Stomach (tissue), 9 donors: ENCODE data around the gene RAB3B. TPM values are rescaled to one million over a fixed set of nuclear protein-coding genes. Genes with fewer than 3 reads are reported as not detected.
A peak's percentile ranks its signal among the peaks of the same experiment; 100 is the strongest.

Source experiments
- DNase-seq, 2 donors: peaks; one replicate each; pipeline versions ENCODE4 v3.0.0 to v3.0.0-alpha.2; 2013 to 2019
- H3K27ac ChIP-seq, 5 donors: fragments of 200-600 bp in 4 of 5; sonication (generic) in 4 of 5; one replicate each; pipeline ENCODE4 v1.5.1; 2013 to 2019; ENCODE audit warnings: mild to moderate bottlenecking in 1 of 5, moderate library complexity in 1 of 5
- H3K27me3 ChIP-seq, 3 donors: fragments of 200-600 bp; sonication (generic); one replicate each; pipeline ENCODE4 v1.5.1; 2017 to 2019; ENCODE audit warnings: mixed run types in 1 of 3
- H3K36me3 ChIP-seq, 4 donors: fragments of 200-600 bp; sonication (generic); 1 replicate in 3 of 4; 2 replicates in 1 of 4; pipeline ENCODE4 v1.5.1; 2016 to 2019
- H3K4me1 ChIP-seq, 4 donors: fragments of 200-600 bp; sonication (generic); one replicate each; pipeline ENCODE4 v1.5.1; 2016 to 2019
- H3K4me3 ChIP-seq, 4 donors: fragments of 200-600 bp; sonication (generic) in 3 of 4; one replicate each; pipeline ENCODE4 v1.5.1; 2016 to 2019; ENCODE audit warnings: mild to moderate bottlenecking in 1 of 4
- H3K9me3 ChIP-seq, 4 donors: fragments of 200-600 bp; sonication (generic); one replicate each; pipeline ENCODE4 v1.5.1; 2016 to 2019
- CTCF ChIP-seq, 7 experiments: fragments of 450-650 bp in 4 of 7; fragments of 200-600 bp in 3 of 7; sonication (generic) in 3 of 7; IDR thresholded peaks; one replicate each; pipeline ENCODE4 v1.5.1; 2016 to 2019; ENCODE audit warnings: antibody characterized with exemption in 7 of 7, control low read depth in 2 of 7, mild to moderate bottlenecking in 1 of 7
- EP300 ChIP-seq: sonication (generic); formaldehyde crosslinking; IDR thresholded peaks from one replicate; pipeline ENCODE4 v1.6.1; 2017; ENCODE audit warnings: antibody characterized with exemption
- POLR2A ChIP-seq, 4 donors: fragments of 450-650 bp; IDR thresholded peaks; one replicate each; pipeline ENCODE4 v1.6.1; 2016; ENCODE audit warnings: antibody characterized with exemption in 4 of 4, control low read depth in 2 of 4, mild to moderate bottlenecking in 1 of 4, moderate library complexity in 1 of 4
- POLR2AphosphoS5 ChIP-seq, 3 donors: sonication (generic); formaldehyde crosslinking; IDR thresholded peaks; one replicate each; pipeline ENCODE4 v1.6.1; 2016; ENCODE audit warnings: antibody characterized with exemption in 3 of 3
- WGBS, 5 donors: extraction: QIAGEN DNeasy Blood & Tissue Kit in 3 of 5; methylation state at CpG; one replicate each; pipeline versions ENCODE4 v1.1.5 to v1.1.7; 2013 to 2018; 5-methylcytosine and 5-hydroxymethylcytosine counted together
- intact Hi-C: fragments of 100-400 bp; cut with DNase I; formaldehyde crosslinking; loops from one replicate; pipeline ENCODE4 v1.15.1; 2023; ENCODE audit warnings: low total_unique reads
- polyA plus RNA-seq, 3 donors: library from polyadenylated mRNA; stranded (reverse); fragments of 200-250 nt; gene quantifications; one replicate each; pipeline ENCODE4 v1.2.3, GENCODE V29; 2013
- total RNA-seq, 5 donors: library from RNA; depleted of rRNA; stranded (reverse); fragments of >200 nt; gene quantifications; one replicate each; pipeline versions ENCODE4 v1.1.0 to v1.2.3, GENCODE V29; 2014 to 2016
- donor health status: healthy with polysubstance abuse.
- donor health status: Bipolar disorder and iron deficiency.
- donor health status: healthy.

RAB3B gene
- total and polyA plus RNA-seq, 8 donors, result under 0.01 to 2.2 (median 0.14) TPM; not detected in 1

- 20 to 63% (median 41%) methylated on average over 1 of the region's 1 CpG for WGBS, 5 donors
Observed at GRCh38 chr1:52028328-52028727, 37.8 kb upstream of the RAB3B start.

GRCh38 chr1:52026278-52026677, 35.8 kb upstream of the RAB3B start:
- Histone ChIP-seq H3K4me3 (no peak overlapping the region), H3K9me3 (no peaks in the 10 kb centered on the region), H3K36me3 (peaks cover 26 to 65% (median 53%) of the 10 kb centered on the region in 4 donors), H3K4me1 (peaks cover 13 to 32% (median 28%) of the 10 kb centered on the region in 4 donors), H3K27ac (no peak overlapping the region), H3K27me3 (no peaks in the 10 kb centered on the region)
- WGBS, 5 donors, result 96 to 100% (median 98%) methylated on average over 2 of the region's 2 CpGs
- intact Hi-C loops, result no loop called here
- DNase-seq, result no peak
- TF ChIP-seq EP300, result no peak
- no peak for TF ChIP-seq CTCF (IDR thresholded peaks at IDR 0.05)
- no peak for TF ChIP-seq POLR2A (IDR thresholded peaks at IDR 0.05)
- TF ChIP-seq POLR2AphosphoS5 (IDR thresholded peaks at IDR 0.05), result no peak

More at GRCh38 chr1:52028328-52028727, 37.8 kb upstream of the RAB3B start:
- H3K4me1 ChIP-seq, result peaks cover 29 to 49% (median 44%) of the 10 kb centered on the region in 4 donors
- no peak for TF ChIP-seq POLR2AphosphoS5 (IDR thresholded peaks at IDR 0.05)
- H3K4me3 ChIP-seq, result no peak overlapping the region
- peaks cover 14 to 45% (median 33%) of the 10 kb centered on the region in 4 donors for H3K36me3 ChIP-seq
- H3K9me3 ChIP-seq, result no peaks in the 10 kb centered on the region
- no peaks in the 10 kb centered on the region for H3K27me3 ChIP-seq
- H3K27ac ChIP-seq, result peak overlapping the region in 4 of 5 donors; percentile 46 to 57 (median 53)
- DNase-seq, result peak in 1 of 2 donors; percentile 48
- intact Hi-C loops, result no loop called here

- DNase-seq, result no peak
- no peaks in the 10 kb centered on the region for H3K4me1 ChIP-seq
- H3K27ac ChIP-seq, result no peak overlapping the region
- no peaks in the 10 kb centered on the region for H3K9me3 ChIP-seq
- no peak for TF ChIP-seq EP300
- TF ChIP-seq CTCF (IDR thresholded peaks at IDR 0.05), result no peak
- no peak for TF ChIP-seq POLR2A (IDR thresholded peaks at IDR 0.05)
- TF ChIP-seq POLR2AphosphoS5 (IDR thresholded peaks at IDR 0.05), result no peak
- no peak overlapping the region for H3K4me3 ChIP-seq
- no peaks in the 10 kb centered on the region for H3K27me3 ChIP-seq
- H3K36me3 ChIP-seq, result peaks cover 35 to 76% (median 68%) of the 10 kb centered on the region in 4 donors
- intact Hi-C loops, result no loop called here
- 68 to 84% (median 74%) methylated on average over 2 of the region's 2 CpGs for WGBS, 5 donors
Observed at GRCh38 chr1:52022133-52022532, 31.6 kb upstream of the RAB3B start.

GRCh38 chr1:52008071-52008809, 17.7 kb upstream of the RAB3B start:
- Histone ChIP-seq H3K4me1 (no peaks in the 10 kb centered on the region), H3K36me3 (no peaks in the 10 kb centered on the region), H3K9me3 (no peaks in the 10 kb centered on the region), H3K4me3 (no peak overlapping the region), H3K27ac (no peak overlapping the region), H3K27me3 (peaks cover 0 to 24% (median 0%) of the 10 kb centered on the region in 3 donors)
- 83 to 94% (median 93%) methylated on average over 7 of the region's 7 CpGs for WGBS, 5 donors
- intact Hi-C loops, result no loop called here
- DNase-seq, result no peak
- no peak for TF ChIP-seq CTCF (IDR thresholded peaks at IDR 0.05)
- no peak for TF ChIP-seq EP300
- no peak for TF ChIP-seq POLR2A (IDR thresholded peaks at IDR 0.05)
- TF ChIP-seq POLR2AphosphoS5 (IDR thresholded peaks at IDR 0.05), result no peak
